ENCODE measurements around the gene TIMP4. TPM values are rescaled to one million over a fixed set of nuclear protein-coding genes. Genes with fewer than 3 reads are reported as not detected.

The TIMP4 gene
- total RNA-seq, 5 donors from 2014 or later (not counting 1 experiment from before 2014, with no cell fraction given), result not detected

DNA sequence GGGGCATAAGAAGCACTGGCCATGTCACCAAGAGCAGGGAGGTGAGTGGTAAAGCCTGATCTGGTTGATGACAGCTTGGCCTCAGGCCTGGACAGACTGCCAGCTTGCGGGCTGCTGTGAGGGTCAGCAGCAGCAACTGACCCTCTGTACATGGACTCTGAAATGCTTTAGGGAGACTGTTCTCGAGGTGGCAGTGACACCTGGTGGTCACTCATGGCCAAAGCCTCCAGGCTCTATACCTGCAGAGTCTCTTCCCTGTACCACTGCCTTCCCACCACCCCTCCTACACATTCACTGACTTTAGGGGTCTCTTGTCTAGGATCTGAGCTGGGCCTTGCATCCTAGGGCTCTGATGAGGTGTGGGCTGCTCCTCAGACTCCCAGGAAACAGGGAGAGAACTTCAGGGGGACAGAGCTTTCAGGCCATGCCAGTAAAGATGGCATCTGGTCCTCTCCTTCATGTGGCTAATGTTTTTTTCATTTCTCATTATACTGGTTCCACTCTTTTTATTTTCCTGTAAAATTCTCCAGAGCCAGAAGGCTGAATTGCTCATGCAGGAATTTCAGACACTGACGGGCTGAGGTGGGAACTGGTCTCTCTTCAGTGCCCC, 17.2 kb upstream of the TIMP4 start:
- H3K4me3 ChIP-seq (ENCODE audit: control insufficient read depth in 1 of 2, extremely low read depth in 1 of 2, low read length in 1 of 2), result no peak overlapping the region
- ATAC-seq (replicated peaks in 1 of 4), result no peak
- POLR2A ChIA-PET, result no interaction called here
- no peaks in the 10 kb centered on the region for H3K9me3 ChIP-seq
- CTCF ChIA-PET, result interaction anchor here in 1 of 2 donors (0.6 to 0.9 kb wide), 2 partner anchors 10 to 294 kb away, joined by 3 to 7 read pairs; no protein-coding TSS in a partner anchor
- H3K36me3 Mint-ChIP-seq, result no peaks in the 10 kb centered on the region
- peaks cover 5 to 19% (median 7%) of the 10 kb centered on the region in 3 donors for H3K9me3 Mint-ChIP-seq
- H3K27ac ChIP-seq (ENCODE audit: low read length), result no peak overlapping the region
- no peaks in the 10 kb centered on the region for H3K4me1 ChIP-seq (ENCODE audit: control insufficient read depth in 1 of 2, extremely low read depth in 1 of 2, insufficient read depth in 2 of 2, low read length in 2 of 2)
- DNase-seq, result peak in 4 of 35 experiments; percentile 3 to 19 (median 8)
- no peaks in the 10 kb centered on the region for H3K36me3 ChIP-seq (ENCODE audit: control insufficient read depth in 2 of 2, extremely low read depth in 1 of 2, insufficient read depth in 1 of 2, low read length in 1 of 2)
- no peaks in the 10 kb centered on the region for H3K4me1 Mint-ChIP-seq
- no peak overlapping the region for H3K27ac Mint-ChIP-seq
- H3K27me3 Mint-ChIP-seq, result no peaks in the 10 kb centered on the region
- 67% methylated on average over 2 of the region's 3 CpGs for WGBS (ENCODE audit: insufficient coverage)
- no peaks in the 10 kb centered on the region for H3K27me3 ChIP-seq (replicated peaks in 1 of 2; ENCODE audit: control insufficient read depth in 2 of 2, extremely low read depth in 1 of 2, insufficient read depth in 2 of 2, low read length in 1 of 2)
- no peak overlapping the region for H3K4me3 Mint-ChIP-seq

- no peak overlapping the region for H3K27ac Mint-ChIP-seq
- no peaks in the 10 kb centered on the region for H3K36me3 ChIP-seq (ENCODE audit: control insufficient read depth in 2 of 2, extremely low read depth in 1 of 2, insufficient read depth in 1 of 2, low read length in 1 of 2)
- no peaks in the 10 kb centered on the region for H3K27me3 Mint-ChIP-seq
- 83% methylated on average over 1 of the region's 1 CpG for WGBS (ENCODE audit: insufficient coverage)
- H3K4me1 ChIP-seq (ENCODE audit: control insufficient read depth in 1 of 2, extremely low read depth in 1 of 2, insufficient read depth in 2 of 2, low read length in 2 of 2), result no peaks in the 10 kb centered on the region
- peaks cover 5 to 19% (median 7%) of the 10 kb centered on the region in 3 donors for H3K9me3 Mint-ChIP-seq
- no peak overlapping the region for H3K4me3 Mint-ChIP-seq
- no peaks in the 10 kb centered on the region for H3K36me3 Mint-ChIP-seq
- no peak for ATAC-seq (replicated peaks in 1 of 4)
- H3K27ac ChIP-seq (ENCODE audit: low read length), result no peak overlapping the region
- ChIA-PET CTCF (no interaction called here), POLR2A (no interaction called here)
- H3K4me1 Mint-ChIP-seq, result no peaks in the 10 kb centered on the region
- no peak overlapping the region for H3K4me3 ChIP-seq (ENCODE audit: control insufficient read depth in 1 of 2, extremely low read depth in 1 of 2, low read length in 1 of 2)
- H3K27me3 ChIP-seq (replicated peaks in 1 of 2; ENCODE audit: control insufficient read depth in 2 of 2, extremely low read depth in 1 of 2, insufficient read depth in 2 of 2, low read length in 1 of 2), result no peaks in the 10 kb centered on the region
- no peaks in the 10 kb centered on the region for H3K9me3 ChIP-seq
- no peak for DNase-seq
These were observed 16.5 kb upstream of the TIMP4 start for GRCh38 chr3:12175137-12175593.

- Histone ChIP-seq H3K9me3 (no peaks in the 10 kb centered on the region), H3K27ac (ENCODE audit: low read length) (no peak overlapping the region), H3K4me3 (ENCODE audit: control insufficient read depth in 1 of 2, extremely low read depth in 1 of 2, low read length in 1 of 2) (no peak overlapping the region), H3K36me3 (ENCODE audit: control insufficient read depth in 2 of 2, extremely low read depth in 1 of 2, insufficient read depth in 1 of 2, low read length in 1 of 2) (no peaks in the 10 kb centered on the region), H3K4me1 (ENCODE audit: control insufficient read depth in 1 of 2, extremely low read depth in 1 of 2, insufficient read depth in 2 of 2, low read length in 2 of 2) (no peaks in the 10 kb centered on the region), H3K27me3 (replicated peaks in 1 of 2; ENCODE audit: control insufficient read depth in 2 of 2, extremely low read depth in 1 of 2, insufficient read depth in 2 of 2, low read length in 1 of 2) (no peaks in the 10 kb centered on the region)
- POLR2A ChIA-PET, result no interaction called here
- no peak for DNase-seq
- Mint-ChIP-seq H3K27me3 (peaks cover 0 to 2% of the 10 kb centered on the region in 2 donors), H3K27ac (no peak overlapping the region), H3K4me3 (no peak overlapping the region), H3K9me3 (peaks cover 5 to 19% (median 7%) of the 10 kb centered on the region in 3 donors), H3K36me3 (no peaks in the 10 kb centered on the region), H3K4me1 (no peaks in the 10 kb centered on the region)
- CTCF ChIA-PET, result no interaction called here
- 100% methylated on average over 1 of the region's 2 CpGs for WGBS (ENCODE audit: insufficient coverage)
- no peak for ATAC-seq (replicated peaks in 1 of 4)
These were observed 11.5 kb upstream of the TIMP4 start for GRCh38 chr3:12170207-12170606.

DNA sequence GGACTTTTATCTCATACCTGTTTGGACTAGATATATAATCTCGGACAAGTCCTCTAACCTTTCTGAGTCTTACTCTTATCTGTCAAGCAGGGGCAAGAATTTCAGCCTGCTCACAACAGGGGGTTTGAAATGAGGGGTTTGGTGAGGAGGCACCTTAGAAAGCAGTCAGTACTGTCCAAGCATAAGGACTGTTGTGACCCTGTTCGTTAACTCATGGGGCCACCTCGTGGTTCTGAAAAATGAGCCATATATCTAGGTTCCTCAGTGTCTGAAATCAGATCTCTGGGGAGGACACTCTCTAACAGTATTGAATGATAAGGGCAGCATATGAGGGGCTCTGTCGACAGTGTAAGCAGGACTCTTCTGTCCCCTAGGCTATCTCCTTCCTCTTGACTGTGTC, 7.2 kb upstream of the TIMP4 start:
- no peaks in the 10 kb centered on the region for H3K36me3 ChIP-seq (ENCODE audit: control insufficient read depth in 2 of 2, extremely low read depth in 1 of 2, insufficient read depth in 1 of 2, low read length in 1 of 2)

GRCh38 chr3:12159227-12159601, 502 bp upstream of the TIMP4 start:
- Histone ChIP-seq H3K9me3 (no peaks in the 10 kb centered on the region), H3K36me3 (ENCODE audit: control insufficient read depth in 2 of 2, extremely low read depth in 1 of 2, insufficient read depth in 1 of 2, low read length in 1 of 2) (no peaks in the 10 kb centered on the region), H3K4me1 (ENCODE audit: control insufficient read depth in 1 of 2, extremely low read depth in 1 of 2, insufficient read depth in 2 of 2, low read length in 2 of 2) (peaks cover 2 to 6% of the 10 kb centered on the region in 2 experiments), H3K4me3 (ENCODE audit: control insufficient read depth in 1 of 2, extremely low read depth in 1 of 2, low read length in 1 of 2) (peak overlapping the region in 1 of 2 donors; percentile 67), H3K27me3 (replicated peaks in 1 of 2; ENCODE audit: control insufficient read depth in 2 of 2, extremely low read depth in 1 of 2, insufficient read depth in 2 of 2, low read length in 1 of 2) (peaks cover 0 to 17% of the 10 kb centered on the region in 2 experiments), H3K27ac (ENCODE audit: low read length) (no peak overlapping the region)
- Mint-ChIP-seq H3K27me3 (peaks cover 8 to 25% of the 10 kb centered on the region in 2 donors), H3K4me1 (peaks cover 0 to 2% (median 0%) of the 10 kb centered on the region in 3 donors), H3K27ac (no peak overlapping the region), H3K36me3 (no peaks in the 10 kb centered on the region), H3K9me3 (no peaks in the 10 kb centered on the region), H3K4me3 (peak overlapping the region in 1 of 3 donors; percentile 29)
- DNase-seq (no peak), ATAC-seq (replicated peaks in 1 of 4) (no peak)
- WGBS (ENCODE audit: insufficient coverage), result 100% methylated on average over 1 of the region's 4 CpGs
- POLR2A ChIA-PET, result no interaction called here
- CTCF ChIA-PET, result interaction anchor here in 1 of 2 donors (0.5 kb wide), 1 partner anchor 20 kb away, joined by 3 read pairs; no protein-coding TSS in a partner anchor

More for the DNA sequence above, 7.2 kb upstream of the TIMP4 start:
- WGBS (ENCODE audit: insufficient coverage), result no CpG with 5 or more reads among the region's 4 CpGs
- Mint-ChIP-seq H3K27ac (no peak overlapping the region), H3K4me3 (no peak overlapping the region), H3K27me3 (peaks cover 4 to 7% of the 10 kb centered on the region in 2 donors), H3K9me3 (no peaks in the 10 kb centered on the region), H3K36me3 (no peaks in the 10 kb centered on the region), H3K4me1 (no peaks in the 10 kb centered on the region)
- ATAC-seq (replicated peaks in 1 of 4) (no peak), DNase-seq (no peak)
- no peak overlapping the region for H3K4me3 ChIP-seq (ENCODE audit: control insufficient read depth in 1 of 2, extremely low read depth in 1 of 2, low read length in 1 of 2)
- no peaks in the 10 kb centered on the region for H3K27me3 ChIP-seq (replicated peaks in 1 of 2; ENCODE audit: control insufficient read depth in 2 of 2, extremely low read depth in 1 of 2, insufficient read depth in 2 of 2, low read length in 1 of 2)
- H3K27ac ChIP-seq (ENCODE audit: low read length), result no peak overlapping the region
- POLR2A ChIA-PET, result no interaction called here
- H3K9me3 ChIP-seq, result no peaks in the 10 kb centered on the region
- no peaks in the 10 kb centered on the region for H3K4me1 ChIP-seq (ENCODE audit: control insufficient read depth in 1 of 2, extremely low read depth in 1 of 2, insufficient read depth in 2 of 2, low read length in 2 of 2)
- CTCF ChIA-PET, result no interaction called here

DNA sequence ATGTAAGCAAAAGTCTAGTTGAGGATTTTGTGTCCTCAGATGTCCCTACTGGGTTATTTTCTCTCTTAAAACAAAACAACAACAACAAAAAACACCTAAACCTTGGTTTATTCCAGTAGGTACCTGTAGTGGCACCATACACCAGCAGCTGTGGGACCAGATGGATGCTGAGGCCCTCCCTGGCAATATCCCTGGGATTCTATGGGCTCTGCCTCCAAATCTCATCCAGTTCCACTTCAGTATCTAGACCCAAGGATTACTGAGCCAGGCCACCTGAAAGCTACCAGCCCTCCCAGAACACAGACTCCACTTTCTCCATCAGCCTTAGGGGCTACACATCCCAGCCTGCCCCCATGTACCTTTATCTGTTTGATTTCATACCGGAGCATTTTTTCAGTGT, 1.7 kb downstream of the TIMP4 start:
- peaks cover 0 to 2% (median 0%) of the 10 kb centered on the region in 3 donors for H3K4me1 Mint-ChIP-seq
- DNase-seq (no peak), ATAC-seq (replicated peaks in 1 of 4) (no peak)
- no peak overlapping the region for H3K27ac Mint-ChIP-seq
- no peaks in the 10 kb centered on the region for H3K36me3 Mint-ChIP-seq
- 100% methylated on average over 1 of the region's 1 CpG for WGBS (ENCODE audit: insufficient coverage)
- Histone ChIP-seq H3K27me3 (replicated peaks in 1 of 2; ENCODE audit: control insufficient read depth in 2 of 2, extremely low read depth in 1 of 2, insufficient read depth in 2 of 2, low read length in 1 of 2) (peaks cover 0 to 18% of the 10 kb centered on the region in 2 experiments), H3K9me3 (no peaks in the 10 kb centered on the region), H3K4me1 (ENCODE audit: control insufficient read depth in 1 of 2, extremely low read depth in 1 of 2, insufficient read depth in 2 of 2, low read length in 2 of 2) (peaks cover 2 to 6% of the 10 kb centered on the region in 2 experiments), H3K27ac (ENCODE audit: low read length) (no peak overlapping the region), H3K36me3 (ENCODE audit: control insufficient read depth in 2 of 2, extremely low read depth in 1 of 2, insufficient read depth in 1 of 2, low read length in 1 of 2) (no peaks in the 10 kb centered on the region), H3K4me3 (ENCODE audit: control insufficient read depth in 1 of 2, extremely low read depth in 1 of 2, low read length in 1 of 2) (no peak overlapping the region)
- ChIA-PET CTCF (no interaction called here), POLR2A (no interaction called here)
- H3K9me3 Mint-ChIP-seq, result no peaks in the 10 kb centered on the region
- H3K27me3 Mint-ChIP-seq, result peaks cover 6 to 18% of the 10 kb centered on the region in 2 donors
- H3K4me3 Mint-ChIP-seq, result no peak overlapping the region
